Measurements from ENCODE around the gene SLC25A42. TPM values are rescaled to one million over a fixed set of nuclear protein-coding genes. Genes with fewer than 3 reads are reported as not detected.
A peak's percentile ranks its signal among the peaks of the same experiment; 100 is the strongest.

The SLC25A42 gene
- total and polyA plus RNA-seq, 4 donors = 3.8 to 12.5 (median 9.9) TPM

GRCh38 chr19:19031891-19032290, 31.9 kb upstream of the SLC25A42 start:
- Histone ChIP-seq H3K4me1 (ENCODE audit: control insufficient read depth in 1 of 2, insufficient read depth in 2 of 2, low read length in 2 of 2) (no peaks in the 10 kb centered on the region), H3K27ac (ENCODE audit: low read depth in 1 of 2, low read length in 2 of 2) (no peak overlapping the region), H3K4me3 (ENCODE audit: low read length in 2 of 2) (no peak overlapping the region), H3K36me3 (ENCODE audit: control insufficient read depth in 1 of 2, insufficient read depth in 2 of 2, low read length in 1 of 2) (no peaks in the 10 kb centered on the region), H3K27me3 (ENCODE audit: control insufficient read depth in 1 of 2, insufficient read depth in 2 of 2, low read length in 1 of 2) (no peaks in the 10 kb centered on the region), H3K9me3 (ENCODE audit: control insufficient read depth, low read length) (no peaks in the 10 kb centered on the region)
- 53 to 55% methylated on average over 5 of the region's 5 CpGs for WGBS, 2 donors
- no peak for ATAC-seq (ENCODE audit: low FRiP score)
- no peak for DNase-seq
- intact Hi-C loops (cut with DNase I) = loop anchor here in 1 of 2 donors (5.0 kb wide), 1 partner anchor 105 kb away; the partner anchor contains the start of gene TMEM161A

- H3K36me3 ChIP-seq (ENCODE audit: control insufficient read depth in 1 of 2, insufficient read depth in 2 of 2, low read length in 1 of 2) = no peaks in the 10 kb centered on the region
- H3K4me1 ChIP-seq (ENCODE audit: control insufficient read depth in 1 of 2, insufficient read depth in 2 of 2, low read length in 2 of 2) = no peaks in the 10 kb centered on the region
- H3K4me3 ChIP-seq (ENCODE audit: low read length in 2 of 2) = peak overlapping the region; percentile 78 to 91
- peak overlapping the region; percentile 46 to 89 for H3K27ac ChIP-seq (ENCODE audit: low read depth in 1 of 2, low read length in 2 of 2)
- intact Hi-C loops (cut with DNase I) = loop anchor here in 1 of 2 donors (5.0 kb wide), 1 partner anchor 105 kb away; the partner anchor contains the start of gene TMEM161A
- WGBS, 2 donors = 1% methylated on average over 31 of the region's 31 CpGs
- peak; percentile 65 for ATAC-seq (ENCODE audit: low FRiP score)
- no peaks in the 10 kb centered on the region for H3K9me3 ChIP-seq (ENCODE audit: control insufficient read depth, low read length)
- no peaks in the 10 kb centered on the region for H3K27me3 ChIP-seq (ENCODE audit: control insufficient read depth in 1 of 2, insufficient read depth in 2 of 2, low read length in 1 of 2)
- DNase-seq = peak; percentile 95
Measured at GRCh38 chr19:19032420-19033175, 31.2 kb upstream of the SLC25A42 start.

GRCh38 chr19:19033176-19033425, 30.7 kb upstream of the SLC25A42 start:
- no peaks in the 10 kb centered on the region for H3K27me3 ChIP-seq (ENCODE audit: control insufficient read depth in 1 of 2, insufficient read depth in 2 of 2, low read length in 1 of 2)
- 0% methylated on average over 28 to 32 of the region's 32 CpGs for WGBS, 2 donors
- ATAC-seq (ENCODE audit: low FRiP score) (no peak), DNase-seq (peak in 1 of 2 donors; percentile 78)
- H3K4me1 ChIP-seq (ENCODE audit: control insufficient read depth in 1 of 2, insufficient read depth in 2 of 2, low read length in 2 of 2) = no peaks in the 10 kb centered on the region
- no peaks in the 10 kb centered on the region for H3K9me3 ChIP-seq (ENCODE audit: control insufficient read depth, low read length)
- intact Hi-C loops (cut with DNase I) = loop anchor here in 1 of 2 donors (5.0 kb wide), 1 partner anchor 104 kb away; the partner anchor contains the start of gene TMEM161A
- peak overlapping the region; percentile 78 to 91 for H3K4me3 ChIP-seq (ENCODE audit: low read length in 2 of 2)
- H3K36me3 ChIP-seq (ENCODE audit: control insufficient read depth in 1 of 2, insufficient read depth in 2 of 2, low read length in 1 of 2) = no peaks in the 10 kb centered on the region
- peak overlapping the region in 1 of 2 donors; percentile 89 for H3K27ac ChIP-seq (ENCODE audit: low read depth in 1 of 2, low read length in 2 of 2)

- Histone ChIP-seq H3K4me1 (ENCODE audit: control insufficient read depth in 1 of 2, insufficient read depth in 2 of 2, low read length in 2 of 2) (no peaks in the 10 kb centered on the region), H3K27me3 (ENCODE audit: control insufficient read depth in 1 of 2, insufficient read depth in 2 of 2, low read length in 1 of 2) (no peaks in the 10 kb centered on the region), H3K4me3 (ENCODE audit: low read length in 2 of 2) (peak within 1 kb of the TSS; percentile 78 to 91), H3K36me3 (ENCODE audit: control insufficient read depth in 1 of 2, insufficient read depth in 2 of 2, low read length in 1 of 2) (no peaks in the 10 kb centered on the region), H3K9me3 (ENCODE audit: control insufficient read depth, low read length) (no peaks in the 10 kb centered on the region), H3K27ac (ENCODE audit: low read depth in 1 of 2, low read length in 2 of 2) (peak within 1 kb of the TSS; percentile 46 to 89)
- ATAC-seq (ENCODE audit: low FRiP score) = peak; percentile 94
- intact Hi-C loops (cut with DNase I) = loop anchor here in 1 of 2 donors (5.0 kb wide), 1 partner anchor 104 kb away; the partner anchor contains the start of gene TMEM161A
- 0% methylated on average over 79 to 94 of the region's 94 CpGs for WGBS, 2 donors
- DNase-seq = peak; percentile 90 to 94
Measured at GRCh38 chr19:19033426-19034203, 30.2 kb upstream of the SLC25A42 start, which contains the start of the genes ARMC6 and SUGP2. TSS of gene ARMC6 (plus strand) at chr19:19033603. CDS start at chr19:19034210, 607 bp downstream. TSS of gene SUGP2 (minus strand) at chr19:19033517. CDS start at chr19:19031071, 2,446 bp downstream.

- WGBS, 2 donors = 5 to 7% methylated on average over 10 of the region's 10 CpGs
- ATAC-seq (ENCODE audit: low FRiP score) = no peak
Measured at GRCh38 chr19:19034204-19034624, 29.6 kb upstream of the SLC25A42 start.

GRCh38 chr19:19039901-19040300, 23.9 kb upstream of the SLC25A42 start:
- no peaks in the 10 kb centered on the region for H3K9me3 ChIP-seq (ENCODE audit: control insufficient read depth, low read length)
- no peak overlapping the region for H3K27ac ChIP-seq (ENCODE audit: low read depth in 1 of 2, low read length in 2 of 2)
- WGBS, 2 donors = 83 to 89% methylated on average over 4 of the region's 4 CpGs
- intact Hi-C loops (cut with DNase I) = no loop called here
- H3K36me3 ChIP-seq (ENCODE audit: control insufficient read depth in 1 of 2, insufficient read depth in 2 of 2, low read length in 1 of 2) = no peaks in the 10 kb centered on the region
- H3K27me3 ChIP-seq (ENCODE audit: control insufficient read depth in 1 of 2, insufficient read depth in 2 of 2, low read length in 1 of 2) = no peaks in the 10 kb centered on the region
- no peak overlapping the region for H3K4me3 ChIP-seq (ENCODE audit: low read length in 2 of 2)
- no peaks in the 10 kb centered on the region for H3K4me1 ChIP-seq (ENCODE audit: control insufficient read depth in 1 of 2, insufficient read depth in 2 of 2, low read length in 2 of 2)
- ATAC-seq (ENCODE audit: low FRiP score) (no peak), DNase-seq (no peak)

More at GRCh38 chr19:19034204-19034624, 29.6 kb upstream of the SLC25A42 start:
- H3K27ac ChIP-seq (ENCODE audit: low read depth in 1 of 2, low read length in 2 of 2) = no peak overlapping the region
- H3K27me3 ChIP-seq (ENCODE audit: control insufficient read depth in 1 of 2, insufficient read depth in 2 of 2, low read length in 1 of 2) = no peaks in the 10 kb centered on the region
- intact Hi-C loops (cut with DNase I) = loop anchor here in 1 of 2 donors (5.0 kb wide), 1 partner anchor 103 kb away; the partner anchor contains the start of gene TMEM161A
- peak overlapping the region in 1 of 2 donors; percentile 78 for H3K4me3 ChIP-seq (ENCODE audit: low read length in 2 of 2)
- no peak for DNase-seq
- H3K9me3 ChIP-seq (ENCODE audit: control insufficient read depth, low read length) = no peaks in the 10 kb centered on the region
- H3K4me1 ChIP-seq (ENCODE audit: control insufficient read depth in 1 of 2, insufficient read depth in 2 of 2, low read length in 2 of 2) = no peaks in the 10 kb centered on the region
- H3K36me3 ChIP-seq (ENCODE audit: control insufficient read depth in 1 of 2, insufficient read depth in 2 of 2, low read length in 1 of 2) = no peaks in the 10 kb centered on the region

- no peaks in the 10 kb centered on the region for H3K27me3 ChIP-seq (ENCODE audit: control insufficient read depth in 1 of 2, insufficient read depth in 2 of 2, low read length in 1 of 2)
- H3K36me3 ChIP-seq (ENCODE audit: control insufficient read depth in 1 of 2, insufficient read depth in 2 of 2, low read length in 1 of 2) = no peaks in the 10 kb centered on the region
- ATAC-seq (ENCODE audit: low FRiP score) (peak; percentile 76), DNase-seq (peak in 1 of 2 donors; percentile 81)
- no peaks in the 10 kb centered on the region for H3K9me3 ChIP-seq (ENCODE audit: control insufficient read depth, low read length)
- no peak overlapping the region for H3K27ac ChIP-seq (ENCODE audit: low read depth in 1 of 2, low read length in 2 of 2)
- WGBS, 2 donors = 27 to 33% methylated on average over 7 of the region's 7 CpGs
- no peaks in the 10 kb centered on the region for H3K4me1 ChIP-seq (ENCODE audit: control insufficient read depth in 1 of 2, insufficient read depth in 2 of 2, low read length in 2 of 2)
- intact Hi-C loops (cut with DNase I) = no loop called here
- H3K4me3 ChIP-seq (ENCODE audit: low read length in 2 of 2) = no peak overlapping the region
Measured at GRCh38 chr19:19040417-19040816, 23.4 kb upstream of the SLC25A42 start.

GRCh38 chr19:19042732-19043280, 21.0 kb upstream of the SLC25A42 start:
- 95 to 96% methylated on average over 13 of the region's 13 CpGs for WGBS, 2 donors
- Histone ChIP-seq H3K27me3 (ENCODE audit: control insufficient read depth in 1 of 2, insufficient read depth in 2 of 2, low read length in 1 of 2) (no peaks in the 10 kb centered on the region), H3K4me3 (ENCODE audit: low read length in 2 of 2) (no peak overlapping the region), H3K9me3 (ENCODE audit: control insufficient read depth, low read length) (no peaks in the 10 kb centered on the region), H3K27ac (ENCODE audit: low read depth in 1 of 2, low read length in 2 of 2) (no peak overlapping the region), H3K4me1 (ENCODE audit: control insufficient read depth in 1 of 2, insufficient read depth in 2 of 2, low read length in 2 of 2) (no peaks in the 10 kb centered on the region), H3K36me3 (ENCODE audit: control insufficient read depth in 1 of 2, insufficient read depth in 2 of 2, low read length in 1 of 2) (no peaks in the 10 kb centered on the region)
- DNase-seq (no peak), ATAC-seq (ENCODE audit: low FRiP score) (no peak)
- intact Hi-C loops (cut with DNase I) = no loop called here
